Peyer's patch (tissue), 4 donors: ENCODE data around the gene ATP11C. TPM values are rescaled to one million over a fixed set of nuclear protein-coding genes. Genes with fewer than 3 reads are reported as not detected.

Experiments
- DNase-seq, 3 donors: peaks; one replicate each; pipeline ENCODE4 v3.0.0-alpha.2; 2017 to 2019
- H3K27ac ChIP-seq, 4 donors: fragments of 200-600 bp; sonication (generic); one replicate each; pipeline ENCODE4 v1.5.1; 2016 to 2019
- H3K27me3 ChIP-seq, 2 donors: fragments of 200-600 bp; sonication (generic); one replicate each; pipeline ENCODE4 v1.5.1; 2019
- H3K36me3 ChIP-seq, 3 donors: fragments of 200-600 bp; sonication (generic); one replicate each; pipeline ENCODE4 v1.5.1; 2016 to 2019
- H3K4me1 ChIP-seq, 4 donors: fragments of 200-600 bp; sonication (generic); one replicate each; pipeline ENCODE4 v1.5.1; 2016 to 2019
- H3K4me3 ChIP-seq, 4 donors: fragments of 200-600 bp; sonication (generic); 1 replicate in 3 of 4; 2 replicates in 1 of 4; pipeline ENCODE4 v1.5.1; 2016 to 2019; ENCODE audit warnings: mild to moderate bottlenecking in 1 of 4
- H3K9me3 ChIP-seq, 4 donors: fragments of 200-600 bp; sonication (generic); one replicate each; pipeline ENCODE4 v1.5.1; 2016 to 2019; ENCODE audit warnings: mild to moderate bottlenecking in 1 of 4
- CTCF ChIP-seq, 6 experiments: fragments of 450-650 bp in 4 of 6; fragments of 200-600 bp in 2 of 6; sonication (generic) in 1 of 6; IDR thresholded peaks; one replicate each; pipeline ENCODE4 v1.5.1; 2017 to 2019; ENCODE audit warnings: antibody characterized with exemption in 6 of 6, mild to moderate bottlenecking in 3 of 6, moderate library complexity in 1 of 6
- POLR2A ChIP-seq, 2 donors: fragments of 450-650 bp; IDR thresholded peaks; one replicate each; pipeline ENCODE4 v1.5.1; 2017; ENCODE audit warnings: antibody characterized with exemption in 2 of 2, mild to moderate bottlenecking in 2 of 2, moderate library complexity in 2 of 2
- total RNA-seq, 4 donors: library from RNA; depleted of rRNA; stranded (reverse); fragments of >200 nt; gene quantifications; one replicate each; pipeline ENCODE4 v1.1.0, GENCODE V29; 2016

Gene ATP11C
- total RNA-seq, 4 donors from 2014 or later: 8.9 to 46.2 (median 13.1) TPM

- TF ChIP-seq CTCF (IDR thresholded peaks at IDR 0.05) (no peak), POLR2A (IDR thresholded peaks at IDR 0.05) (no peak)
- Histone ChIP-seq H3K27ac (no peak overlapping the region), H3K4me3 (no peak overlapping the region)
These were observed 106.5 kb downstream of the ATP11C start for GRCh38 chrX:139826065-139827044.

GRCh38 chrX:139825618-139826017, 107.2 kb downstream of the ATP11C start:
- H3K36me3 ChIP-seq: no peaks in the 10 kb centered on the region
- TF ChIP-seq CTCF (IDR thresholded peaks at IDR 0.05): no peak
- no peak for TF ChIP-seq POLR2A (IDR thresholded peaks at IDR 0.05)
- DNase-seq: no peak
- H3K27ac ChIP-seq: no peak overlapping the region
- no peak overlapping the region for H3K4me3 ChIP-seq
- H3K4me1 ChIP-seq: peaks cover 0 to 11% (median 0%) of the 10 kb centered on the region in 4 donors
- no peaks in the 10 kb centered on the region for H3K27me3 ChIP-seq
- no peaks in the 10 kb centered on the region for H3K9me3 ChIP-seq

More at GRCh38 chrX:139826065-139827044, 106.5 kb downstream of the ATP11C start:
- Histone ChIP-seq H3K36me3 (no peaks in the 10 kb centered on the region), H3K9me3 (no peaks in the 10 kb centered on the region), H3K4me1 (peaks cover 0 to 11% (median 0%) of the 10 kb centered on the region in 4 donors), H3K27me3 (no peaks in the 10 kb centered on the region)
- DNase-seq: no peak

GRCh38 chrX:139823806-139824205, 109.0 kb downstream of the ATP11C start:
- no peak overlapping the region for H3K27ac ChIP-seq
- no peak for DNase-seq
- TF ChIP-seq POLR2A (IDR thresholded peaks at IDR 0.05): no peak
- no peak for TF ChIP-seq CTCF (IDR thresholded peaks at IDR 0.05)
- H3K4me1 ChIP-seq: peaks cover 0 to 11% (median 0%) of the 10 kb centered on the region in 4 donors
- no peak overlapping the region for H3K4me3 ChIP-seq
- H3K27me3 ChIP-seq: no peaks in the 10 kb centered on the region
- no peaks in the 10 kb centered on the region for H3K9me3 ChIP-seq
- no peaks in the 10 kb centered on the region for H3K36me3 ChIP-seq

- DNase-seq: no peak
- no peak overlapping the region for H3K27ac ChIP-seq
- H3K27me3 ChIP-seq: no peaks in the 10 kb centered on the region
- no peak for TF ChIP-seq POLR2A (IDR thresholded peaks at IDR 0.05)
- no peak for TF ChIP-seq CTCF (IDR thresholded peaks at IDR 0.05)
- H3K4me1 ChIP-seq: no peaks in the 10 kb centered on the region
- no peaks in the 10 kb centered on the region for H3K36me3 ChIP-seq
- H3K4me3 ChIP-seq: no peak overlapping the region
- no peaks in the 10 kb centered on the region for H3K9me3 ChIP-seq
These were observed 112.4 kb downstream of the ATP11C start for GRCh38 chrX:139820358-139820984.

- no peak overlapping the region for H3K27ac ChIP-seq
- H3K4me1 ChIP-seq: no peaks in the 10 kb centered on the region
- no peaks in the 10 kb centered on the region for H3K9me3 ChIP-seq
- no peak for DNase-seq
- no peaks in the 10 kb centered on the region for H3K27me3 ChIP-seq
- H3K36me3 ChIP-seq: no peaks in the 10 kb centered on the region
- no peak overlapping the region for H3K4me3 ChIP-seq
- no peak for TF ChIP-seq POLR2A (IDR thresholded peaks at IDR 0.05)
- no peak for TF ChIP-seq CTCF (IDR thresholded peaks at IDR 0.05)
These were observed 116.6 kb downstream of the ATP11C start for GRCh38 chrX:139816204-139816603.
